NCI-H1105 treated with DMSO at 0.1 percent for 48 hours (cell line): Measurements from ENCODE around the gene RFLNA.

Experiments used
- DNase-seq: peaks from one replicate; lab custom pipeline; 2025; lab: John Stamatoyannopoulos, UW

RFLNA gene

GRCh38 chr12:124304314-124304790 is 9.5 kb downstream of the RFLNA start:
- DNase-seq, result no peak

GRCh38 chr12:124305136-124305535 is 10.2 kb downstream of the RFLNA start:
- no peak for DNase-seq

GRCh38 chr12:124305776-124306685 is 11.1 kb downstream of the RFLNA start:
- no peak for DNase-seq

- no peak for DNase-seq
Measured at GRCh38 chr12:124306686-124307555, 12.0 kb downstream of the RFLNA start.

- no peak for DNase-seq
Measured at GRCh38 chr12:124307556-124307825, 12.6 kb downstream of the RFLNA start.

GRCh38 chr12:124308741-124309140 is 13.8 kb downstream of the RFLNA start:
- DNase-seq, result no peak

GRCh38 chr12:124309231-124309630 is 14.3 kb downstream of the RFLNA start:
- no peak for DNase-seq

- no peak for DNase-seq
Measured at GRCh38 chr12:124309744-124310143, 14.9 kb downstream of the RFLNA start.

GRCh38 chr12:124310178-124310577 is 15.3 kb downstream of the RFLNA start:
- DNase-seq, result no peak

GRCh38 chr12:124310785-124311184 is 15.9 kb downstream of the RFLNA start:
- no peak for DNase-seq

- no peak for DNase-seq
Measured at GRCh38 chr12:124311292-124312109, 16.6 kb downstream of the RFLNA start.

GRCh38 chr12:124312601-124313000 is 17.7 kb downstream of the RFLNA start:
- no peak for DNase-seq

GRCh38 chr12:124314207-124314606 is 19.3 kb downstream of the RFLNA start:
- DNase-seq, result no peak

GRCh38 chr12:124314766-124315165 is 19.9 kb downstream of the RFLNA start:
- DNase-seq, result no peak

GRCh38 chr12:124315372-124316044 is 20.6 kb downstream of the RFLNA start:
- DNase-seq, result no peak

- DNase-seq, result no peak
Measured at GRCh38 chr12:124316257-124316900, 21.5 kb downstream of the RFLNA start.

GRCh38 chr12:124317400-124317799 is 22.5 kb downstream of the RFLNA start:
- DNase-seq, result no peak

GRCh38 chr12:124318278-124319020 is 23.6 kb downstream of the RFLNA start:
- no peak for DNase-seq

GRCh38 chr12:124319368-124320050 is 24.6 kb downstream of the RFLNA start:
- no peak for DNase-seq

GRCh38 chr12:124321040-124321481 is 26.2 kb downstream of the RFLNA start:
- DNase-seq, result no peak
